Cardiac fibroblast (primary cell): ENCODE results near the gene HJURP.

Experiments
- DNase-seq, 2 donors: peaks; one replicate each; pipeline versions ENCODE4 v3.0.0 to v3.0.0-alpha.2; 2010; ENCODE audit warnings: low read depth in 2 of 2
- H3K4me3 ChIP-seq, 2 donors: replicated peaks in 1 of 2; 1 replicate in 1 of 2; 2 replicates in 1 of 2; pipeline ENCODE4 v1.5.1; 2011; ENCODE audit warnings: low read depth in 2 of 2, low read length in 2 of 2, mild to moderate bottlenecking in 2 of 2, moderate library complexity in 1 of 2
- CTCF ChIP-seq: IDR thresholded peaks from one replicate; pipeline ENCODE4 v1.5.1; 2011; ENCODE audit warnings: low read depth, mild to moderate bottlenecking, low read length, inconsistent platforms

Gene HJURP

DNA sequence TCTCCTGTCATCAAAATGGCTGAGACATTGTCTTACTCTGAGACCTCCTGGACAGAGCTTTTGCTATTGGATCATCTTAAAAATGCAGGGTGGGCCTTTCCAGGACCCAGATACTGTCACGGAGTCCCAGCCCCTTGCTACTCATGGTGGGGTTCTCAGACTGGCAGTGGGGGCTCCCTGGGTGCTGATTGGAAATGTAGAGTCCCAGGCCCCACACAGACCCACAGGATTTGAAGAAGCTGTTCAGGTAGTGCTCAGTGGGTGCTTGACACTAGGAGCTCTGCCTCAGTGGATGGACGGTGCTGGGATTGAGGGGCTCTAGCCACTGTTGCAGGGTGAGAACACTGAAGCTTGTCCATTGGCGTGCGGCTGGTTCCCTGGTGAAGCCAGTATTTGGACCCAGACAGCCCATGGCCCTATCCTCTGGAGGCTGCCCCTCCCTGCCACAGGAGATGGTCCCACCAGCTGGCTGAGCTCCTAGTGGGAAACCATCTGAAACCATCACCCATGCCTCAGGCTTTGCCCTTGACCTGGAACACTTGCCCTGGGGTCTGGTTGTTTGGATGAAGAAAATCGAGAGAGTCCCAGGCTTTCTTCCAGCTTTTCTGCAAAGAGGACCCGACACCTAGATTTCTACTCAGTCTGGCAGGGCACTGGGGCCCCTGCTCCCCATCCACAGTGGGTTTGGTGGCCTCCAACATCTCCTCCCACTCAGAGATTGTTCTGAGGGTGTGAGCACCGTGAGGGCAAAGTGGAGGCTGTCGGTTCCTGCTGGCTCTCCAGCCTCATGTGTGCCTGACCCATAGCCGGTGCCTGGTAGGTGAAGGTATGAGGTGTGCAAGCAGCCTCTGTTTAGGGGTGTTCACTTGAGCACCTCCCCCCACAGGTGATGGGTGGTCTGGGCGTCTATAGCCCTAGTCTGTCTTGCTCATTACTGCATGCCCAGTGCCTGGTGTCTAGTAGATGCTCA, 46.1 kb downstream of the HJURP start:
- no peak for DNase-seq
- TF ChIP-seq CTCF = no peak
- H3K4me3 ChIP-seq = no peak overlapping the region

DNA sequence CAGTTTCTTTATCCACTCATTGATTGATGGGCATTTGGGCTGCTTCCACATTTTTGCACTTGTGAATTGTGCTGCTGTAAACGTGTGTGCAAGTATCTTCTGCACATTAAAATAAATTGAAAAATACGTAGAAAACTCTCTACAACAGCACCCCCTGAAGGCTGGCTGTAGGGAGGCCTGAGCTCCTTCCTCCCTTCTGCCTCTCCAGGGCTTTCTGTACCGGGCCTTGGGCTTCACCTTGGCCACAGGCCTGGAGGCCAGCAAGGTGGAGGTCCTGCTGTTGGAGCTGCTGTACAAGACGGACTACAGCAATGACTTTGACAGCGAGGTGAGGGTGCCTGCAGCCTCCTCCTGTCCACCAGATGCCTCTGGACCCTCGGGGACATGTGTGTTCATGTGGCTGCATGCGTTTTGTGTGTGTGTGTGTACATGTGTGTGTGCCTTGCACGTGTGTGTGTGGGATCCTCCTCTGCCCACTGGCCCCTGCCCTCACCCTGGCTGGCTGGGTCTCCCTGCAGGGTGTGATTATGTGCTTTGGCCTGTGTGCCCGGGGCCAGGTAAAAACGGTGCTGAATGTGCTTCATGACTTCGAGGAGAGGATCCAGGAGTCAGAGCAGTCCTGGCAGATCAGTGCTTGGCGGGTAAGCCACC, 47.0 kb downstream of the HJURP start:
- TF ChIP-seq CTCF = no peak
- H3K4me3 ChIP-seq = no peak overlapping the region
- no peak for DNase-seq

DNA sequence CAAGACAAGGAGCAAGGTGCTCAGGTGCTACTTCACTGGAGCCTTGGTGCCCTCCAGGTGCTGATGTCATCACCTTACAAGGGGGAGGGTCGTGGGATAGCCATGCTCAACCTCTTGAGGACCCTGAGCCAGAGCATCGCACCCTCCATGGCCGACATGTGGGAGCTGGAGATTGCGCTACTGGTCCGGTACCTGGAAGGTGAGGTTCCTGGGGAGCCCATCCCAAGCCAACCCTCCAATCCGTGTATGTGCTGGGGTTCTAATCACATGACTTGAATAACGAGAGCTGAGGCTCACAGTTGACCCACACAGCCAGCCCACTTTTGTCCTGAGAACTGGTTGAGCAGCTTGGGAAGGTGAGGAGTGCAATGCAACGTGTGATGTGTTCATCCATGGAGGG, 50.3 kb downstream of the HJURP start:
- no peak for TF ChIP-seq CTCF
- DNase-seq = no peak

GRCh38 chr2:233803292-233803911, 50.9 kb downstream of the HJURP start:
- H3K4me3 ChIP-seq = no peak overlapping the region
- TF ChIP-seq CTCF = no peak
- no peak for DNase-seq

More for the DNA sequence above, 50.3 kb downstream of the HJURP start:
- no peak overlapping the region for H3K4me3 ChIP-seq

- TF ChIP-seq CTCF = no peak
- no peak overlapping the region for H3K4me3 ChIP-seq
- no peak for DNase-seq
These were observed 52.1 kb downstream of the HJURP start for GRCh38 chr2:233802132-233802815.

DNA sequence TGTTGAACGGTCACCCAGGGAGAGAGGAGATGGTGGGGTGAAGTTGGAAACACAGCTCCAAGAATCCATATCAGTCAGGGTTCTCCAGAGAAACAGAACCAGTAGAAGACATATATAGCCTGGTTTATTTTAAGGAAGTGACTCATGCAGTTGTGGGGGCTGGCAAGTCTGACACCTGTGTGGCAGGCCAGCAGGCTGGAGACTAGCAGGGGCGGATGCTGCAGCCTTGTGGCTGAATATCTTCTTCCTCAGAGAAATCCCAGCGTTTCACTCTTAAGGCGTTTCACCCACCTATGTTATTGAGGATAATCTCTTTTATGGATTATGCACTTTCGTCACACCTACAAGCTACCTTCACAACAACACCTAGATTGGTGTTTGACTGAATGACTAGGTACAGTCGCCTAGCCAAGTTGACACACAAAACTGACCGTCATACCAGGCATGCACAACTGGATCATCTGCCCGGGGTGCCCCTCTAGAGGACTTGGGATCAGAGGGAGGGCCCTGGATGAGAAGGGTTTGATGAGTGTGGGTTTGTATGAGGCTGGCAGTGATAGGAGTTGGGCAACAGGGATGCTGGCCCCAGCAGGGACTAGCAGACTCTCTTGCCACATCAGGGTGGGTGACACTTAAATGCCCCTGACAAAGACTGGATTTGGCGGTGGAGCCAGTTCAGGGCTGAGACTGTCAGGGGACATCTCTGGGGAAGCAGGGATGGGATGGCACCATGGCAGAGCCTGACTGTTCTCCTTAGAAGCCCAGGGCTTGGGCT, 52.8 kb downstream of the HJURP start:
- peak; percentile 10 to 14 for DNase-seq
- no peak overlapping the region for H3K4me3 ChIP-seq
- TF ChIP-seq CTCF = no peak
